IMR-90 (cell line): ENCODE data around the gene TCHP. TPM values are rescaled to one million over a fixed set of nuclear protein-coding genes. Genes with fewer than 3 reads are reported as not detected.

Experiments
- ATAC-seq: fragments of 200-7000 bp; cut with Tn5 transposase; 2 replicates; pipeline ENCODE4 v1.9.1; 2020; ENCODE audit warnings: low read depth, mild to moderate bottlenecking, moderate library complexity
- BruUV-seq: library from RNA; stranded (reverse); fragments of 400-500 nt; replicated peaks from 2 replicates; lab custom pipeline; 2021; lab: Mats Ljungman, UMichigan
- CTCF ChIA-PET: fragments of 300-600 bp; formaldehyde crosslinking; extraction: SDS; loops from one replicate; lab custom pipeline; 2021; ENCODE audit warnings: antibody characterized with exemption; lab: Yijun Ruan, JAX
- POLR2A ChIA-PET: fragments of 300-600 bp; sonication (Branson Sonifier 250); formaldehyde crosslinking; loops from one replicate; lab custom pipeline; 2022; ENCODE audit warnings: antibody characterized with exemption; ENCODE audit not compliant: unreplicated experiment; lab: Charles Lee
- DNase-seq: peaks from one replicate; pipeline ENCODE4 v3.0.0; 2013
- H2AFZ ChIP-seq: replicated peaks from 2 replicates; pipeline ENCODE3; 2013; ENCODE audit warnings: low read length, mild to moderate bottlenecking; ENCODE audit not compliant: poor library complexity
- H2AK5ac ChIP-seq: 2 replicates; pipeline ENCODE4 v1.6.1; 2013; ENCODE audit warnings: low read depth, low read length, inconsistent platforms
- H2AK9ac ChIP-seq: replicated peaks from 2 replicates; pipeline ENCODE3; 2013; ENCODE audit warnings: mild to moderate bottlenecking, low read depth, low read length, moderate library complexity; ENCODE audit not compliant: poor library complexity
- H2BK120ac ChIP-seq: 2 replicates; pipeline ENCODE4 v1.6.1; 2013; ENCODE audit warnings: low read depth, low read length, inconsistent platforms
- H2BK15ac ChIP-seq: 3 replicates; pipeline ENCODE4 v1.6.1; 2013; ENCODE audit warnings: low read depth, low read length, inconsistent platforms
- H2BK20ac ChIP-seq: 2 replicates; pipeline ENCODE4 v1.6.1; 2013; ENCODE audit warnings: low read depth, mild to moderate bottlenecking, inconsistent platforms, low read length, moderate library complexity
- H2BK5ac ChIP-seq: 2 replicates; pipeline ENCODE4 v1.6.1; 2013; ENCODE audit warnings: mild to moderate bottlenecking, low read depth, low read length, inconsistent platforms; ENCODE audit not compliant: poor library complexity, severe bottlenecking
- H3K14ac ChIP-seq: replicated peaks from 2 replicates; pipeline ENCODE4 v1.6.1; 2013; ENCODE audit warnings: low read depth, low read length, inconsistent platforms
- H3K18ac ChIP-seq: 2 replicates; pipeline ENCODE4 v1.6.1; 2013; ENCODE audit warnings: low read depth, low read length, control low read depth
- H3K23ac ChIP-seq: 2 replicates; pipeline ENCODE4 v1.6.1; 2013; ENCODE audit warnings: low read depth, low read length, inconsistent platforms
- H3K27ac ChIP-seq: 2 replicates; pipeline ENCODE4 v1.5.1; 2013; ENCODE audit warnings: mild to moderate bottlenecking, control low read depth, low read length; ENCODE audit not compliant: insufficient read depth
- H3K27me3 ChIP-seq: 2 replicates; pipeline ENCODE4 v1.6.1; 2013; ENCODE audit warnings: low read length; ENCODE audit not compliant: control insufficient read depth, insufficient read depth
- H3K36me3 ChIP-seq: 2 replicates; pipeline ENCODE4 v1.6.1; 2013; ENCODE audit warnings: low read length, mixed read lengths; ENCODE audit not compliant: control insufficient read depth, insufficient read depth
- H3K4ac ChIP-seq: 2 replicates; pipeline ENCODE4 v1.6.1; 2013; ENCODE audit warnings: low read depth, low read length, inconsistent platforms
- H3K4me1 ChIP-seq: 2 replicates; pipeline ENCODE4 v1.6.1; 2013; ENCODE audit warnings: low read length, mixed read lengths; ENCODE audit not compliant: control insufficient read depth, insufficient read depth
- H3K4me2 ChIP-seq: 2 replicates; pipeline ENCODE4 v1.6.1; 2013; ENCODE audit warnings: low read depth, mild to moderate bottlenecking, control low read depth, low read length, moderate library complexity
- H3K4me3 ChIP-seq: 2 replicates; pipeline ENCODE4 v1.5.1; 2013; ENCODE audit warnings: low read depth, mild to moderate bottlenecking, control low read depth, low read length, moderate library complexity; ENCODE audit not compliant: insufficient read depth
- H3K56ac ChIP-seq: 2 replicates; pipeline ENCODE4 v1.6.1; 2013; ENCODE audit warnings: low read length, inconsistent platforms; ENCODE audit not compliant: insufficient read depth; ENCODE audit errors: extremely low read depth
- H3K79me1 ChIP-seq, 2 experiments: 2 replicates each; pipeline ENCODE4 v1.6.1; 2013; ENCODE audit warnings: low read length in 2 of 2, inconsistent platforms in 1 of 2, low read depth in 1 of 2
- H3K9ac ChIP-seq: 2 replicates; pipeline ENCODE4 v1.6.1; 2013; ENCODE audit warnings: low read depth, low read length, control low read depth
- H3K9me1 ChIP-seq: 2 replicates; pipeline ENCODE4 v1.6.1; 2013; ENCODE audit warnings: low read length, inconsistent platforms; ENCODE audit not compliant: insufficient read depth
- H3K9me3 ChIP-seq: 2 replicates; pipeline ENCODE4 v1.6.1; 2013; ENCODE audit warnings: low read length; ENCODE audit not compliant: control insufficient read depth, insufficient read depth
- H4K20me1 ChIP-seq: 2 replicates; pipeline ENCODE4 v1.6.1; 2013; ENCODE audit warnings: low read length, inconsistent platforms; ENCODE audit not compliant: insufficient read depth
- H4K5ac ChIP-seq: 2 replicates; pipeline ENCODE4 v1.6.1; 2013; ENCODE audit warnings: mild to moderate bottlenecking, low read depth, low read length, control low read depth
- H4K8ac ChIP-seq, 2 experiments: 2 replicates each; pipeline ENCODE4 v1.6.1; 2013; ENCODE audit warnings: low read depth in 2 of 2, low read length in 2 of 2, control low read depth in 1 of 2, inconsistent platforms in 1 of 2
- H4K91ac ChIP-seq: 2 replicates; pipeline ENCODE4 v1.6.1; 2013; ENCODE audit warnings: low read depth, low read length, inconsistent platforms; ENCODE audit not compliant: insufficient read depth
- BHLHE40 ChIP-seq: fragments of 150-350 bp; IDR thresholded peaks from 2 replicates; pipeline ENCODE4 v1.6.1; 2016; ENCODE audit warnings: mild to moderate bottlenecking, low read depth, low read length
- CEBPB ChIP-seq: IDR thresholded peaks from 2 replicates; pipeline ENCODE4 v1.6.1; 2012; ENCODE audit warnings: low read depth, low read length, improper control_type of control experiment
- CHD1 ChIP-seq: IDR thresholded peaks from 2 replicates; pipeline ENCODE4 v1.6.1; 2012; ENCODE audit warnings: low read depth, low read length, improper control_type of control experiment
- FOS ChIP-seq: fragments of 150-350 bp; IDR thresholded peaks from 2 replicates; pipeline ENCODE4 v1.6.1; 2016; ENCODE audit warnings: low read depth, low read length
- MAFK ChIP-seq: IDR thresholded peaks from 2 replicates; pipeline ENCODE4 v1.6.1; 2012; ENCODE audit warnings: low read depth, low read length, improper control_type of control experiment
- MAZ ChIP-seq: IDR thresholded peaks from 2 replicates; pipeline ENCODE4 v1.6.1; 2012; ENCODE audit warnings: low read depth, mild to moderate bottlenecking, low read length, improper control_type of control experiment, moderate library complexity, borderline replicate concordance
- MXI1 ChIP-seq: IDR thresholded peaks from 2 replicates; pipeline ENCODE4 v1.6.1; 2012; ENCODE audit warnings: low read depth, mild to moderate bottlenecking, low read length, moderate library complexity, borderline replicate concordance
- NFE2L2 ChIP-seq: fragments of 150-350 bp; IDR thresholded peaks from 2 replicates; pipeline ENCODE4 v1.6.1; 2016; ENCODE audit warnings: low read depth, mild to moderate bottlenecking, low read length
- POLR2A ChIP-seq: IDR thresholded peaks from 2 replicates; pipeline ENCODE4 v1.6.1; 2012; ENCODE audit warnings: mild to moderate bottlenecking, low read depth, low read length
- RAD21 ChIP-seq: IDR thresholded peaks from 2 replicates; pipeline ENCODE4 v1.6.1; 2012; ENCODE audit warnings: low read length, improper control_type of control experiment
- RCOR1 ChIP-seq: IDR thresholded peaks from 2 replicates; pipeline ENCODE4 v1.6.1; 2012; ENCODE audit warnings: mild to moderate bottlenecking, low read length, improper control_type of control experiment; ENCODE audit not compliant: insufficient replicate concordance
- RFX5 ChIP-seq: IDR thresholded peaks from 2 replicates; pipeline ENCODE4 v1.8.0; 2012; ENCODE audit warnings: low read depth, mild to moderate bottlenecking, low read length, moderate library complexity
- SMC3 ChIP-seq: fragments of 150-350 bp; IDR thresholded peaks from 2 replicates; pipeline ENCODE4 v1.6.1; 2016; ENCODE audit warnings: low read depth, mild to moderate bottlenecking, antibody characterized with exemption, low read length, moderate library complexity
- USF2 ChIP-seq: fragments of 150-350 bp; IDR thresholded peaks from 2 replicates; pipeline ENCODE4 v1.6.1; 2017; ENCODE audit warnings: mild to moderate bottlenecking, antibody characterized with exemption, low read length, low read depth
- WGBS, 2 experiments: methylation state at CpG; one replicate each; pipeline versions ENCODE4 v1.1.5 to v1.1.7; 2013; ENCODE audit warnings: missing lambda C conversion rate in 2 of 2; ENCODE audit not compliant: insufficient read length in 1 of 2; ENCODE audit errors: extremely low coverage in 2 of 2; 5-methylcytosine and 5-hydroxymethylcytosine counted together
- dilution Hi-C: fragments of 300-500 bp; cut with HindIII; formaldehyde crosslinking; loops from one replicate; pipeline ENCODE4 v1.14.3; 2018; ENCODE audit warnings: low sequenced_read_pairs; ENCODE audit not compliant: unreplicated experiment
- in situ Hi-C: fragments of 300-500 bp; cut with MboI; formaldehyde crosslinking; loops from 3 replicates; pipeline ENCODE4 v1.14.3; 2019; ENCODE audit warnings: low sequenced_read_pairs, inconsistent platforms, mixed read lengths
- intact Hi-C: fragments of 100-400 bp; cut with micrococcal nuclease; formaldehyde crosslinking; loops from 2 replicates; pipeline ENCODE4 v1.10.0; 2022
- polyA plus RNA-seq, 3 experiments: library from polyadenylated mRNA; depleted of rRNA; stranded (reverse); fragments of >200 nt; gene quantifications; 2 replicates each; pipeline ENCODE4 v1.2.3, GENCODE V29; 2012; ENCODE audit warnings: low replicate concordance in 1 of 3
- total RNA-seq: library from RNA; depleted of rRNA; stranded (reverse); fragments of >200 nt; gene quantifications from 2 replicates; pipeline ENCODE4 v1.2.3, GENCODE V29; 2012
- TF ChIP-seq, protein P1 (sequence below): fragments of 150-350 bp; IDR thresholded peaks from 2 replicates; pipeline ENCODE4 v1.6.1; 2016; ENCODE audit warnings: low read depth, mild to moderate bottlenecking, low read length, moderate library complexity, borderline replicate concordance
- TF ChIP-seq, protein P2 (sequence below): conservative IDR thresholded peaks from 2 replicates; pipeline ENCODE4 v1.5.1; 2012; ENCODE audit warnings: mild to moderate bottlenecking, low read depth, low read length, improper control_type of control experiment

The TCHP gene
- total and polyA plus RNA-seq, 2 of the 4 experiments (the other 2 are of a cell fraction) = 6.1 to 13.4 TPM

- H3K4me3 ChIP-seq = no peak overlapping the region
- intact Hi-C loops = no loop called here
- dilution Hi-C loops = no loop called here
- no peak overlapping the region for H2BK5ac ChIP-seq
- H2BK20ac ChIP-seq = no peak overlapping the region
- no peak overlapping the region for H2BK120ac ChIP-seq
- peak overlapping the region; percentile 12 for H2AK9ac ChIP-seq
- 0 out of 2 replicates have a peak overlapping the region, but pooled peaks have one; percentile 4 for H3K27ac ChIP-seq
- H3K18ac ChIP-seq = no peak overlapping the region
- no peak overlapping the region for H3K56ac ChIP-seq
- no peak overlapping the region for H4K91ac ChIP-seq
- DNase-seq = peak; percentile 23
- peaks cover 27 to 60% of the 10 kb centered on the region in 2 experiments for H3K79me1 ChIP-seq
- no peak overlapping the region for H3K23ac ChIP-seq
- no peak overlapping the region for H4K8ac ChIP-seq
- H3K4me2 ChIP-seq = no peak overlapping the region
- peaks cover 8% of the 10 kb centered on the region for H3K36me3 ChIP-seq
- peak; percentile 30; the same call in 1 of the 2 replicates for ATAC-seq
- in situ Hi-C loops = no loop called here
- no peak overlapping the region for H4K5ac ChIP-seq
- no peak overlapping the region for H3K4ac ChIP-seq
- no peaks in the 10 kb centered on the region for H3K9me3 ChIP-seq
- no CpG with 5 or more reads among the region's 7 CpGs for WGBS, 2 experiments
- TF ChIP-seq MAFK = no peak
- TF ChIP-seq MAZ = no peak
- TF ChIP-seq POLR2A = no peak
- no peak for TF ChIP-seq USF2
- TF ChIP-seq SMC3 = no peak
- no peak for TF ChIP-seq CHD1
- TF ChIP-seq RCOR1 = no peak
- TF ChIP-seq, protein P1, sequence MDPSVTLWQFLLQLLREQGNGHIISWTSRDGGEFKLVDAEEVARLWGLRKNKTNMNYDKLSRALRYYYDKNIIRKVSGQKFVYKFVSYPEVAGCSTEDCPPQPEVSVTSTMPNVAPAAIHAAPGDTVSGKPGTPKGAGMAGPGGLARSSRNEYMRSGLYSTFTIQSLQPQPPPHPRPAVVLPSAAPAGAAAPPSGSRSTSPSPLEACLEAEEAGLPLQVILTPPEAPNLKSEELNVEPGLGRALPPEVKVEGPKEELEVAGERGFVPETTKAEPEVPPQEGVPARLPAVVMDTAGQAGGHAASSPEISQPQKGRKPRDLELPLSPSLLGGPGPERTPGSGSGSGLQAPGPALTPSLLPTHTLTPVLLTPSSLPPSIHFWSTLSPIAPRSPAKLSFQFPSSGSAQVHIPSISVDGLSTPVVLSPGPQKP = no peak
- TF ChIP-seq NFE2L2 = no peak
- TF ChIP-seq FOS = no peak
- TF ChIP-seq CEBPB = no peak
- TF ChIP-seq RFX5 = no peak
- no peak for TF ChIP-seq RAD21
- TF ChIP-seq, protein P2, sequence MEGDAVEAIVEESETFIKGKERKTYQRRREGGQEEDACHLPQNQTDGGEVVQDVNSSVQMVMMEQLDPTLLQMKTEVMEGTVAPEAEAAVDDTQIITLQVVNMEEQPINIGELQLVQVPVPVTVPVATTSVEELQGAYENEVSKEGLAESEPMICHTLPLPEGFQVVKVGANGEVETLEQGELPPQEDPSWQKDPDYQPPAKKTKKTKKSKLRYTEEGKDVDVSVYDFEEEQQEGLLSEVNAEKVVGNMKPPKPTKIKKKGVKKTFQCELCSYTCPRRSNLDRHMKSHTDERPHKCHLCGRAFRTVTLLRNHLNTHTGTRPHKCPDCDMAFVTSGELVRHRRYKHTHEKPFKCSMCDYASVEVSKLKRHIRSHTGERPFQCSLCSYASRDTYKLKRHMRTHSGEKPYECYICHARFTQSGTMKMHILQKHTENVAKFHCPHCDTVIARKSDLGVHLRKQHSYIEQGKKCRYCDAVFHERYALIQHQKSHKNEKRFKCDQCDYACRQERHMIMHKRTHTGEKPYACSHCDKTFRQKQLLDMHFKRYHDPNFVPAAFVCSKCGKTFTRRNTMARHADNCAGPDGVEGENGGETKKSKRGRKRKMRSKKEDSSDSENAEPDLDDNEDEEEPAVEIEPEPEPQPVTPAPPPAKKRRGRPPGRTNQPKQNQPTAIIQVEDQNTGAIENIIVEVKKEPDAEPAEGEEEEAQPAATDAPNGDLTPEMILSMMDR = no peak
- no peak for TF ChIP-seq BHLHE40
- no peak for TF ChIP-seq MXI1
- H2AFZ ChIP-seq = peak overlapping the region; percentile 55
- no peaks in the 10 kb centered on the region for H3K27me3 ChIP-seq
- H3K14ac ChIP-seq = no peak overlapping the region
- H3K9me1 ChIP-seq = peaks cover 24% of the 10 kb centered on the region
- CTCF ChIA-PET = no interaction called here
- no peaks in the 10 kb centered on the region; the same call in 1 of the 2 replicates for H3K4me1 ChIP-seq
- H2AK5ac ChIP-seq = peak overlapping the region; percentile 85; the same call in 1 of the 2 replicates
- POLR2A ChIA-PET = no interaction called here
- peaks cover 14% of the 10 kb centered on the region for H4K20me1 ChIP-seq
- no TSS peak for BruUV-seq
- H2BK15ac ChIP-seq = no peak overlapping the region
- no peak overlapping the region for H3K9ac ChIP-seq
Measured at GRCh38 chr12:109871668-109872314, 28.3 kb upstream of the TCHP start.
